Gastrocnemius medialis (tissue), 4 donors: ENCODE data around the gene GRIN2A.

Experiments used
- CTCF ChIP-seq, 5 experiments: fragments of 450-650 bp in 3 of 5; fragments of 200-600 bp in 2 of 5; sonication (generic) in 2 of 5; IDR thresholded peaks in 4 of 5; conservative IDR thresholded peaks in 1 of 5; 1 replicate in 4 of 5; 2 replicates in 1 of 5; pipeline ENCODE4 v1.5.1; 2016 to 2019; ENCODE audit warnings: antibody characterized with exemption in 5 of 5, mild to moderate bottlenecking in 3 of 5, moderate library complexity in 3 of 5
- POLR2A ChIP-seq, 2 donors: fragments of 450-650 bp; IDR thresholded peaks; one replicate each; pipeline ENCODE4 v1.6.1; 2017; ENCODE audit warnings: antibody characterized with exemption in 2 of 2, mild to moderate bottlenecking in 2 of 2, moderate library complexity in 2 of 2

GRCh38 chr16:9823510-9823909 lies 358.7 kb downstream of the GRIN2A start:
- TF ChIP-seq CTCF (IDR thresholded peaks at IDR 0.05 in 4 of 5, conservative IDR thresholded peaks at IDR 0.05 in 1 of 5) = no peak
- TF ChIP-seq POLR2A (IDR thresholded peaks at IDR 0.05) = no peak
